Lower leg skin (tissue), 3 donors: ENCODE measurements around the gene ETHE1.

Source experiments
- CTCF ChIP-seq, 3 donors: fragments of 450-650 bp; IDR thresholded peaks; one replicate each; pipeline ENCODE4 v1.5.1; 2016; ENCODE audit warnings: antibody characterized with exemption in 3 of 3, mild to moderate bottlenecking in 3 of 3, moderate library complexity in 2 of 3
- POLR2A ChIP-seq, 2 donors: fragments of 450-650 bp; IDR thresholded peaks; one replicate each; pipeline ENCODE4 v1.6.1; 2016 to 2017; ENCODE audit warnings: antibody characterized with exemption in 2 of 2, mild to moderate bottlenecking in 1 of 2, moderate library complexity in 1 of 2

GRCh38 chr19:43554317-43554895, 27.4 kb upstream of the ETHE1 start:
- TF ChIP-seq CTCF (IDR thresholded peaks at IDR 0.05) (no peak), POLR2A (IDR thresholded peaks at IDR 0.05) (no peak)
